GM23338 (cell line): Measurements from ENCODE around the gene SLC38A9. TPM values are rescaled to one million over a fixed set of nuclear protein-coding genes. Genes with fewer than 3 reads are reported as not detected.
"Not testable (repeated sequence)": the region's sequence is repeated elsewhere in the genome, so short reads cannot be mapped to it uniquely, and the experiment has no call there.

Source experiments
- ATAC-seq: fragments of 200-7000 bp; cut with Tn5 transposase; 3 replicates; pipeline ENCODE4 v1.9.1; 2020
- DNase-seq: peaks from one replicate; pipeline ENCODE4 v3.0.0-alpha.2; 2015; ENCODE audit warnings: low spot score
- H2AFZ ChIP-seq: fragments of 200-600 bp; sonication (generic); 2 replicates; pipeline ENCODE4 v1.8.0; 2016; ENCODE audit warnings: antibody characterized with exemption, mild to moderate bottlenecking, moderate library complexity
- H3F3A ChIP-seq: fragments of 200-600 bp; sonication (generic); replicated peaks from 2 replicates; pipeline ENCODE4 v1.8.0; 2017; ENCODE audit warnings: antibody characterized with exemption, mixed run types, low read depth
- H3K27ac ChIP-seq: fragments of 200-600 bp; sonication (generic); 2 replicates; pipeline ENCODE4 v1.6.1; 2016; ENCODE audit warnings: low read depth
- H3K27me3 ChIP-seq: fragments of 200-600 bp; sonication (generic); 2 replicates; pipeline ENCODE4 v1.8.0; 2016; ENCODE audit warnings: mild to moderate bottlenecking, mixed run types, moderate library complexity; ENCODE audit not compliant: insufficient read depth
- H3K36me3 ChIP-seq: fragments of 200-600 bp; sonication (generic); 2 replicates; pipeline ENCODE4 v1.8.0; 2016; ENCODE audit warnings: mild to moderate bottlenecking; ENCODE audit not compliant: insufficient read depth
- H3K4me1 ChIP-seq: fragments of 200-600 bp; sonication (generic); 2 replicates; pipeline ENCODE4 v1.8.0; 2016; ENCODE audit warnings: mild to moderate bottlenecking, moderate library complexity; ENCODE audit not compliant: insufficient read depth
- H3K4me2 ChIP-seq: fragments of 200-600 bp; sonication (generic); 2 replicates; pipeline ENCODE4 v1.7.1; 2017; ENCODE audit warnings: mixed run types
- H3K4me3 ChIP-seq: fragments of 200-600 bp; sonication (generic); 2 replicates; pipeline ENCODE4 v1.6.1; 2016; ENCODE audit warnings: mixed run types
- H3K79me2 ChIP-seq: fragments of 200-600 bp; sonication (generic); replicated peaks from 2 replicates; pipeline ENCODE4 v1.8.0; 2017; ENCODE audit warnings: mild to moderate bottlenecking; ENCODE audit not compliant: insufficient read depth
- H3K9me2 ChIP-seq: fragments of 200-600 bp; sonication (generic); 2 replicates; pipeline ENCODE4 v1.8.0; 2017; ENCODE audit not compliant: insufficient read depth
- H4K20me1 ChIP-seq: fragments of 200-600 bp; sonication (generic); replicated peaks from 2 replicates; pipeline ENCODE4 v1.8.0; 2017; ENCODE audit warnings: mild to moderate bottlenecking; ENCODE audit not compliant: insufficient read depth
- H3K27ac Mint-ChIP-seq: 2 replicates; pipeline ENCODE4 v1.8.0; 2020; ENCODE audit warnings: inconsistent platforms, mild to moderate bottlenecking, moderate library complexity, mixed read lengths
- H3K27me3 Mint-ChIP-seq: 3 replicates; pipeline ENCODE4 v1.8.0; 2022; ENCODE audit warnings: low read depth, mild to moderate bottlenecking, moderate library complexity, mixed read lengths, inconsistent platforms; ENCODE audit not compliant: insufficient read depth, poor library complexity
- H3K36me3 Mint-ChIP-seq: 3 replicates; pipeline ENCODE4 v1.8.0; 2021; ENCODE audit warnings: low read depth, mild to moderate bottlenecking, inconsistent platforms, moderate library complexity, mixed read lengths
- H3K4me1 Mint-ChIP-seq: 3 replicates; pipeline ENCODE4 v1.8.0; 2020; ENCODE audit warnings: mild to moderate bottlenecking, inconsistent platforms, mixed read lengths
- H3K4me3 Mint-ChIP-seq: 3 replicates; pipeline ENCODE4 v1.8.0; 2021; ENCODE audit warnings: moderate library complexity, mild to moderate bottlenecking, inconsistent platforms, mixed read lengths
- H3K9me3 Mint-ChIP-seq: 3 replicates; pipeline ENCODE4 v1.8.0; 2020; ENCODE audit warnings: moderate library complexity, mild to moderate bottlenecking, inconsistent platforms, mixed read lengths
- CREB1 ChIP-seq: fragments of 250-450 bp; sonication (Bioruptor Pico); IDR thresholded peaks from 2 replicates; pipeline ENCODE4 v1.5.0; 2020; ENCODE audit warnings: low read depth, mild to moderate bottlenecking, moderate library complexity
- CTCF ChIP-seq, 2 experiments: fragments of 200-600 bp in 1 of 2; sonication (generic) in 1 of 2; conservative IDR thresholded peaks; 2 replicates each; pipeline versions ENCODE4 v1.5.1 to v1.6.1; 2016 to 2017; ENCODE audit warnings: antibody characterized with exemption in 2 of 2, low read depth in 2 of 2, mild to moderate bottlenecking in 2 of 2, moderate library complexity in 1 of 2
- ETS1 ChIP-seq: IDR thresholded peaks from 2 replicates; pipeline ENCODE4 v1.6.1; 2016; ENCODE audit warnings: antibody characterized with exemption
- EZH2phosphoT487 ChIP-seq: fragments of 200-600 bp; sonication (generic); IDR thresholded peaks from one replicate; pipeline ENCODE4 v1.8.1; 2018; ENCODE audit warnings: antibody characterized with exemption; ENCODE audit not compliant: unreplicated experiment
- POLR2AphosphoS5 ChIP-seq: IDR thresholded peaks from 2 replicates; pipeline ENCODE4 v1.6.1; 2016; ENCODE audit warnings: antibody characterized with exemption, low read depth
- STAT1 ChIP-seq: IDR thresholded peaks from one replicate; pipeline ENCODE4 v1.6.1; 2016; ENCODE audit warnings: antibody characterized with exemption; ENCODE audit not compliant: unreplicated experiment
- ZNF114 ChIP-seq: fragments of 250-450 bp; sonication (Bioruptor Pico); IDR thresholded peaks from 2 replicates; pipeline ENCODE4 v1.5.0; 2020; ENCODE audit warnings: mild to moderate bottlenecking, moderate library complexity
- ZNF462 ChIP-seq: fragments of 250-450 bp; sonication (Bioruptor Pico); IDR thresholded peaks from 2 replicates; pipeline ENCODE4 v1.5.0; 2020; ENCODE audit warnings: mild to moderate bottlenecking, moderate library complexity
- polyA plus RNA-seq: library from polyadenylated mRNA; unstranded; fragments of >200 nt; fragmentation: Nextera tagmentation; extraction: Ambion mirVana; gene quantifications from 2 replicates; pipeline ENCODE4 v1.2.1, GENCODE V29; 2016
- total RNA-seq: library from RNA; depleted of rRNA; stranded (reverse); fragments of >200 nt; shearing (Covaris generic); gene quantifications from 2 replicates; pipeline ENCODE4 v1.2.3, GENCODE V29; 2014

Gene SLC38A9
- total and polyA plus RNA-seq, 2 experiments from 2014 or later = 30.8 to 64.8 TPM

- H3K27me3 ChIP-seq, H3K4me3 Mint-ChIP-seq, ATAC-seq, H4K20me1 ChIP-seq, H3K27me3 Mint-ChIP-seq, H2AFZ ChIP-seq, H3K4me1 Mint-ChIP-seq, H3K4me2 ChIP-seq, DNase-seq, H3K36me3 ChIP-seq, H3K79me2 ChIP-seq, H3K27ac ChIP-seq, H3K4me3 ChIP-seq, H3K4me1 ChIP-seq, H3K9me2 ChIP-seq, H3F3A ChIP-seq, H3K27ac Mint-ChIP-seq: not testable (repeated sequence)
- H3K9me3 Mint-ChIP-seq = peaks cover 30% of the 10 kb centered on the region
- H3K36me3 Mint-ChIP-seq = peaks cover 43% of the 10 kb centered on the region
Observed at GRCh38 chr5:55696704-55697103, 15.4 kb downstream of the SLC38A9 start.

GRCh38 chr5:55694152-55694830, 17.8 kb downstream of the SLC38A9 start:
- Histone ChIP-seq H3K4me3 (no peak overlapping the region), H3K4me2 (no peak overlapping the region), H3K36me3 (peaks cover 8% of the 10 kb centered on the region), H2AFZ (no peak overlapping the region), H3K27me3 (no peaks in the 10 kb centered on the region), H3F3A (no peaks in the 10 kb centered on the region), H3K4me1 (peaks cover 15% of the 10 kb centered on the region), H4K20me1 (no peaks in the 10 kb centered on the region), H3K79me2 (peaks cover 8% of the 10 kb centered on the region; the same call in 1 of the 2 replicates), H3K9me2 (no peaks in the 10 kb centered on the region), H3K27ac (no peak overlapping the region)
- H3K27ac Mint-ChIP-seq = no peak overlapping the region
- peaks cover 2% of the 10 kb centered on the region for H3K27me3 Mint-ChIP-seq
- H3K4me1 Mint-ChIP-seq = peaks cover 22% of the 10 kb centered on the region
- peaks cover 36% of the 10 kb centered on the region for H3K36me3 Mint-ChIP-seq
- peaks cover 29% of the 10 kb centered on the region for H3K9me3 Mint-ChIP-seq
- TF ChIP-seq CTCF (conservative IDR thresholded peaks at IDR 0.05; ENCODE audit: low read depth in 2 of 2) (peak; percentile 65 to 71), ETS1 (no peak)
- DNase-seq = peak; percentile 75
- H3K4me3 Mint-ChIP-seq = no peak overlapping the region
- peak; percentile 66 for ATAC-seq

GRCh38 chr5:55692509-55692908, 19.6 kb downstream of the SLC38A9 start:
- peaks cover 7% of the 10 kb centered on the region for H3K27me3 Mint-ChIP-seq
- H3K36me3 ChIP-seq = peaks cover 5% of the 10 kb centered on the region
- no peak for ATAC-seq
- TF ChIP-seq ZNF114 (CRISPR knock-in tag) (no peak), POLR2AphosphoS5 (no peak), ZNF462 (CRISPR knock-in tag) (no peak), CREB1 (CRISPR knock-in tag) (no peak), EZH2phosphoT487 (no peak), STAT1 (no peak)

More at GRCh38 chr5:55692509-55692908, 19.6 kb downstream of the SLC38A9 start:
- Histone ChIP-seq H4K20me1 (no peaks in the 10 kb centered on the region), H3K9me2 (no peaks in the 10 kb centered on the region), H3K79me2 (peaks cover 8% of the 10 kb centered on the region; the same call in 1 of the 2 replicates), H2AFZ (no peak overlapping the region), H3K4me2 (no peak overlapping the region), H3K4me1 (peaks cover 15% of the 10 kb centered on the region), H3F3A (no peaks in the 10 kb centered on the region), H3K4me3 (no peak overlapping the region), H3K27ac (no peak overlapping the region), H3K27me3 (no peaks in the 10 kb centered on the region)
- Mint-ChIP-seq H3K27ac (no peak overlapping the region), H3K4me1 (peaks cover 22% of the 10 kb centered on the region), H3K9me3 (peaks cover 17% of the 10 kb centered on the region), H3K4me3 (no peak overlapping the region), H3K36me3 (peaks cover 25% of the 10 kb centered on the region)
- no peak for DNase-seq
